H1 (cell line): ENCODE measurements around the gene TRIM9. TPM values are rescaled to one million over a fixed set of nuclear protein-coding genes. Genes with fewer than 3 reads are reported as not detected.

Experiments used
- polyA plus RNA-seq, 7 experiments: library from polyadenylated mRNA; depleted of rRNA in 3 of 7; stranded (reverse) in 5 of 7; unstranded in 2 of 7; fragments of >200 nt in 5 of 7; fragments of 200-250 nt in 2 of 7; gene quantifications; 1 replicate in 5 of 7; 2 replicates in 1 of 7; 4 replicates in 1 of 7; pipeline versions ENCODE4 v1.2.1 to v1.2.3, GENCODE V29; 2011 to 2013; ENCODE audit warnings: missing spikeins in 2 of 7, mixed read lengths in 2 of 7
- total RNA-seq: library from RNA; stranded (reverse); fragmentation: NEBNext Ultra II Directional; extraction: Animal tissue kit (Norgen Biotek cat#: 25700); gene quantifications from 2 replicates; pipeline ENCODE4 v1.2.1, GENCODE V29; 2021

Gene TRIM9
- total and polyA plus RNA-seq, 2 of the 8 experiments (the other 6 are each of a cell fraction or from before 2014, with no cell fraction given) = 2.7 to 5.4 TPM

Other genes starting within 250 kb of the TRIM9 start
- 102 and 110 TPM in 2 replicates for gene ABHD12B, start 223.1 kb downstream of the TRIM9 start, total RNA-seq
- 3.9 and 4.0 TPM in 2 replicates for gene ABHD12B, start 223.1 kb downstream of the TRIM9 start, polyA plus RNA-seq (2011; rRNA removed)
- gene PYGL, start 150.6 kb downstream of the TRIM9 start, total RNA-seq = 46.6 and 50.5 TPM in 2 replicates
- 26.1 and 26.7 TPM in 2 replicates for gene PYGL, start 150.6 kb downstream of the TRIM9 start, polyA plus RNA-seq (2011; rRNA removed)
- 84.0 and 84.8 TPM in 2 replicates for gene TMX1, start 145.1 kb upstream of the TRIM9 start, total RNA-seq
- 22.8 and 26.6 TPM in 2 replicates for gene TMX1, start 145.1 kb upstream of the TRIM9 start, polyA plus RNA-seq (2011; rRNA removed)